Gastrocnemius medialis (tissue), 4 donors: ENCODE results near the gene CBR4.

ENCODE experiments used
- POLR2A ChIP-seq, 2 donors: fragments of 450-650 bp; IDR thresholded peaks; one replicate each; pipeline ENCODE4 v1.6.1; 2017; ENCODE audit warnings: antibody characterized with exemption in 2 of 2, mild to moderate bottlenecking in 2 of 2, moderate library complexity in 2 of 2
- TF ChIP-seq, protein P1 (sequence below), 5 experiments: fragments of 450-650 bp in 3 of 5; fragments of 200-600 bp in 2 of 5; sonication (generic) in 2 of 5; IDR thresholded peaks in 4 of 5; conservative IDR thresholded peaks in 1 of 5; 1 replicate in 4 of 5; 2 replicates in 1 of 5; pipeline ENCODE4 v1.5.1; 2016 to 2019; ENCODE audit warnings: antibody characterized with exemption in 5 of 5, mild to moderate bottlenecking in 3 of 5, moderate library complexity in 3 of 5

DNA sequence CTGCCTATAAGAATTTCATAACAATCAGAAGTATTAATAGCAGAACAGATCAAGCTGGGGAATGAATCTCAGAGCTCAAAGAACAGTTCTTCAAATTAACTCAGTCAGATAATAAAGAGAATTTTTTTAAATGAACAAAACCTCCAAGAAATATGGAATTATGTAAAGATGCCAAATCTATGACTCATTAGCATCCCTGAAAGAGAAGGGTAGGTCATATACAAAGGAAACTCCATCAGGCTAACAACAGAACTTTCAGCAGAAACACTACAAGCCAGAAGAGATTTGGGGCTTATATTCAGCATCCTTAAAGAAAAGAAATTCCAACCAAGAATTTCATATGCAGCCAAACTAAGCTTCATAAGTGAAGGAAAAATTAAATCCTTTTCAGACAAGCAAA lies 28.6 kb downstream of the CBR4 start:
- TF ChIP-seq, protein P1, sequence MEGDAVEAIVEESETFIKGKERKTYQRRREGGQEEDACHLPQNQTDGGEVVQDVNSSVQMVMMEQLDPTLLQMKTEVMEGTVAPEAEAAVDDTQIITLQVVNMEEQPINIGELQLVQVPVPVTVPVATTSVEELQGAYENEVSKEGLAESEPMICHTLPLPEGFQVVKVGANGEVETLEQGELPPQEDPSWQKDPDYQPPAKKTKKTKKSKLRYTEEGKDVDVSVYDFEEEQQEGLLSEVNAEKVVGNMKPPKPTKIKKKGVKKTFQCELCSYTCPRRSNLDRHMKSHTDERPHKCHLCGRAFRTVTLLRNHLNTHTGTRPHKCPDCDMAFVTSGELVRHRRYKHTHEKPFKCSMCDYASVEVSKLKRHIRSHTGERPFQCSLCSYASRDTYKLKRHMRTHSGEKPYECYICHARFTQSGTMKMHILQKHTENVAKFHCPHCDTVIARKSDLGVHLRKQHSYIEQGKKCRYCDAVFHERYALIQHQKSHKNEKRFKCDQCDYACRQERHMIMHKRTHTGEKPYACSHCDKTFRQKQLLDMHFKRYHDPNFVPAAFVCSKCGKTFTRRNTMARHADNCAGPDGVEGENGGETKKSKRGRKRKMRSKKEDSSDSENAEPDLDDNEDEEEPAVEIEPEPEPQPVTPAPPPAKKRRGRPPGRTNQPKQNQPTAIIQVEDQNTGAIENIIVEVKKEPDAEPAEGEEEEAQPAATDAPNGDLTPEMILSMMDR (IDR thresholded peaks at IDR 0.05 in 4 of 5, conservative IDR thresholded peaks at IDR 0.05 in 1 of 5): no peak
- no peak for TF ChIP-seq POLR2A (IDR thresholded peaks at IDR 0.05)
